ENCODE results near the gene MICALL1.

- TF ChIP-seq CTCF (IDR thresholded peaks at IDR 0.05 in 8 of 11, conservative IDR thresholded peaks at IDR 0.05 in 3 of 11) (no peak), POLR2A (IDR thresholded peaks at IDR 0.05) (no peak)
These were observed 79.7 kb downstream of the MICALL1 start for GRCh38 chr22:37985751-37986281.

Measured in spleen (tissue), 7 donors.